Neural cell (in vitro differentiated cells): ENCODE data around the gene G6PC3. TPM values are rescaled to one million over a fixed set of nuclear protein-coding genes. Genes with fewer than 3 reads are reported as not detected.

Source experiments
- H2AFZ ChIP-seq: fragments of 200-600, 300-800 bp; sonication (generic), shearing (Covaris generic); 2 replicates; pipeline ENCODE4 v1.6.0; 2014; ENCODE audit warnings: low read depth, mild to moderate bottlenecking, antibody characterized with exemption, low read length, moderate library complexity
- H3F3A ChIP-seq: fragments of 200-600 bp; shearing (Covaris generic); 2 replicates; pipeline ENCODE4 v1.6.1; 2016; ENCODE audit warnings: mild to moderate bottlenecking, moderate library complexity, mixed read lengths, antibody characterized with exemption, low read length; ENCODE audit not compliant: insufficient read depth, poor library complexity, severe bottlenecking
- H3K27ac ChIP-seq: fragments of 200-600, 300-800 bp; sonication (generic), shearing (Covaris generic); 2 replicates; pipeline ENCODE4 v1.5.1; 2014; ENCODE audit warnings: mild to moderate bottlenecking, low read length, moderate library complexity
- H3K27me3 ChIP-seq: fragments of 300-800, 200-600 bp; sonication (generic), shearing (Covaris generic); 2 replicates; pipeline ENCODE4 v1.6.0; 2014; ENCODE audit warnings: mild to moderate bottlenecking, low read depth, low read length, moderate library complexity; ENCODE audit not compliant: insufficient read depth
- H3K36me3 ChIP-seq: fragments of 300-800, 200-600 bp; sonication (generic), shearing (Covaris generic); 2 replicates; pipeline ENCODE4 v1.5.1; 2014; ENCODE audit warnings: mild to moderate bottlenecking, antibody characterized with exemption, low read length, moderate library complexity; ENCODE audit not compliant: insufficient read depth
- H3K4me2 ChIP-seq: fragments of 300-800, 200-600 bp; sonication (generic), shearing (Covaris generic); 2 replicates; pipeline ENCODE4 v1.6.0; 2014; ENCODE audit warnings: mild to moderate bottlenecking, low read length
- H3K4me3 ChIP-seq: fragments of 300-800, 200-600 bp; sonication (generic), shearing (Covaris generic); 2 replicates; pipeline ENCODE4 v1.5.1; 2014; ENCODE audit warnings: mild to moderate bottlenecking, low read length, moderate library complexity
- H3K79me2 ChIP-seq: fragments of 200-600 bp; shearing (Covaris generic); replicated peaks from 2 replicates; pipeline ENCODE4 v1.6.0; 2014; ENCODE audit warnings: mild to moderate bottlenecking, low read length, moderate library complexity; ENCODE audit not compliant: insufficient read depth
- H3K9ac ChIP-seq: fragments of 300-800, 200-600 bp; sonication (generic), shearing (Covaris generic); 2 replicates; pipeline ENCODE4 v1.6.1; 2016; ENCODE audit warnings: mild to moderate bottlenecking, low read length, mixed read lengths
- H3K9me2 ChIP-seq: fragments of 200-600 bp; shearing (Covaris generic); 2 replicates; pipeline ENCODE4 v1.6.1; 2016; ENCODE audit warnings: mild to moderate bottlenecking, low read length, mixed read lengths; ENCODE audit not compliant: insufficient read depth
- H3K9me3 ChIP-seq: fragments of 200-600, 300-800 bp; sonication (generic), shearing (Covaris generic); 2 replicates; pipeline ENCODE4 v1.6.1; 2016; ENCODE audit warnings: mild to moderate bottlenecking, mixed run types, low read length, moderate library complexity, mixed read lengths
- H4K20me1 ChIP-seq: fragments of 200-600 bp; shearing (Covaris generic); 2 replicates; pipeline ENCODE4 v1.6.1; 2016; ENCODE audit warnings: mild to moderate bottlenecking, mixed run types; ENCODE audit not compliant: insufficient read depth
- EP300 ChIP-seq: fragments of 450-650 bp; conservative IDR thresholded peaks from 2 replicates; pipeline ENCODE4 v1.6.1; 2014; ENCODE audit warnings: antibody characterized with exemption, mild to moderate bottlenecking, moderate library complexity; ENCODE audit not compliant: poor library complexity, severe bottlenecking
- EZH2 ChIP-seq: fragments of 200-600, 300-800 bp; shearing (Covaris generic), sonication (generic); IDR thresholded peaks from 2 replicates; pipeline ENCODE4 v1.6.1; 2014; ENCODE audit warnings: antibody characterized with exemption, low read length, borderline replicate concordance, mild to moderate bottlenecking; ENCODE audit not compliant: insufficient read depth, poor library complexity, severe bottlenecking
- MXI1 ChIP-seq: fragments of 450-650 bp; conservative IDR thresholded peaks from 2 replicates; pipeline ENCODE4 v1.6.1; 2014; ENCODE audit warnings: antibody characterized with exemption, mild to moderate bottlenecking; ENCODE audit not compliant: poor library complexity, severe bottlenecking
- POLR2AphosphoS5 ChIP-seq: IDR thresholded peaks from 2 replicates; pipeline ENCODE4 v1.6.1; 2012
- RAD21 ChIP-seq: fragments of 450-650 bp; conservative IDR thresholded peaks from 2 replicates; pipeline ENCODE4 v1.6.1; 2014; ENCODE audit warnings: antibody characterized with exemption, mild to moderate bottlenecking, moderate library complexity
- SMC3 ChIP-seq: fragments of 450-650 bp; conservative IDR thresholded peaks from 2 replicates; pipeline ENCODE4 v1.6.1; 2014; ENCODE audit warnings: antibody characterized with exemption, mild to moderate bottlenecking, moderate library complexity; ENCODE audit not compliant: poor library complexity
- TAF1 ChIP-seq: IDR thresholded peaks from 2 replicates; pipeline ENCODE4 v1.6.1; 2012; ENCODE audit warnings: low read depth
- polyA plus RNA-seq: library from polyadenylated mRNA; depleted of rRNA; stranded (reverse); fragments of >200 nt; gene quantifications from 2 replicates; pipeline ENCODE4 v1.2.3, GENCODE V29; 2014
- TF ChIP-seq, protein P1 (sequence below): fragments of 450-650 bp; IDR thresholded peaks from 2 replicates; pipeline ENCODE4 v1.5.1; 2014; ENCODE audit warnings: antibody characterized with exemption, mild to moderate bottlenecking, moderate library complexity; ENCODE audit not compliant: poor library complexity, severe bottlenecking
- TF ChIP-seq, protein P2 (sequence below): IDR thresholded peaks from 2 replicates; pipeline ENCODE4 v1.6.1; 2012; ENCODE audit warnings: borderline replicate concordance

Gene G6PC3
- polyA plus RNA-seq, 1 donor from 2014 or later, result 10.8 TPM

DNA sequence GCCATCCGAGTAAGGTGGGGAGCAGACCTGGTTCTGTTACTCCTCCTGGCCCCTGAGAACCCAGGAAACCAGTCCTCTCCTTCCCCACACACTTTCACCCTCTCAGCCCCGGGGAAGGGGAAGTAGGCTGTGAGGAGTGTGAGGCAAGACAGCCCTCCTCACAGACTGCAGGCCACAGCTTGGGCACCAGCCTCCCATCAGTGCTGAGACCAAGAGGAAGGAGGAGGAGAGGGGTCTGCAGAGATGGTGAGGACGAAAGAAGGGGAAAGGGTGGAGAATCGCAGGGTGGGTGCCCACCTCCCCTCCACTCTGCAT, 7.0 kb downstream of the G6PC3 start:
- no peak overlapping the region for H3K9ac ChIP-seq
- no peaks in the 10 kb centered on the region for H3K9me2 ChIP-seq
- no peak overlapping the region for H3K4me2 ChIP-seq
- H3K27ac ChIP-seq, result no peak overlapping the region
- no peaks in the 10 kb centered on the region for H4K20me1 ChIP-seq
- peaks cover 7% of the 10 kb centered on the region for H3K79me2 ChIP-seq
- no peaks in the 10 kb centered on the region for H3K36me3 ChIP-seq
- H3F3A ChIP-seq, result no peaks in the 10 kb centered on the region
- no peaks in the 10 kb centered on the region for H3K9me3 ChIP-seq
- no peak for TF ChIP-seq MXI1
- TF ChIP-seq SMC3, result no peak
- no peak for TF ChIP-seq RAD21
- TF ChIP-seq EZH2, result no peak
- TF ChIP-seq TAF1, result no peak
- TF ChIP-seq, protein P1, sequence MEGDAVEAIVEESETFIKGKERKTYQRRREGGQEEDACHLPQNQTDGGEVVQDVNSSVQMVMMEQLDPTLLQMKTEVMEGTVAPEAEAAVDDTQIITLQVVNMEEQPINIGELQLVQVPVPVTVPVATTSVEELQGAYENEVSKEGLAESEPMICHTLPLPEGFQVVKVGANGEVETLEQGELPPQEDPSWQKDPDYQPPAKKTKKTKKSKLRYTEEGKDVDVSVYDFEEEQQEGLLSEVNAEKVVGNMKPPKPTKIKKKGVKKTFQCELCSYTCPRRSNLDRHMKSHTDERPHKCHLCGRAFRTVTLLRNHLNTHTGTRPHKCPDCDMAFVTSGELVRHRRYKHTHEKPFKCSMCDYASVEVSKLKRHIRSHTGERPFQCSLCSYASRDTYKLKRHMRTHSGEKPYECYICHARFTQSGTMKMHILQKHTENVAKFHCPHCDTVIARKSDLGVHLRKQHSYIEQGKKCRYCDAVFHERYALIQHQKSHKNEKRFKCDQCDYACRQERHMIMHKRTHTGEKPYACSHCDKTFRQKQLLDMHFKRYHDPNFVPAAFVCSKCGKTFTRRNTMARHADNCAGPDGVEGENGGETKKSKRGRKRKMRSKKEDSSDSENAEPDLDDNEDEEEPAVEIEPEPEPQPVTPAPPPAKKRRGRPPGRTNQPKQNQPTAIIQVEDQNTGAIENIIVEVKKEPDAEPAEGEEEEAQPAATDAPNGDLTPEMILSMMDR, result no peak
- TF ChIP-seq, protein P2, sequence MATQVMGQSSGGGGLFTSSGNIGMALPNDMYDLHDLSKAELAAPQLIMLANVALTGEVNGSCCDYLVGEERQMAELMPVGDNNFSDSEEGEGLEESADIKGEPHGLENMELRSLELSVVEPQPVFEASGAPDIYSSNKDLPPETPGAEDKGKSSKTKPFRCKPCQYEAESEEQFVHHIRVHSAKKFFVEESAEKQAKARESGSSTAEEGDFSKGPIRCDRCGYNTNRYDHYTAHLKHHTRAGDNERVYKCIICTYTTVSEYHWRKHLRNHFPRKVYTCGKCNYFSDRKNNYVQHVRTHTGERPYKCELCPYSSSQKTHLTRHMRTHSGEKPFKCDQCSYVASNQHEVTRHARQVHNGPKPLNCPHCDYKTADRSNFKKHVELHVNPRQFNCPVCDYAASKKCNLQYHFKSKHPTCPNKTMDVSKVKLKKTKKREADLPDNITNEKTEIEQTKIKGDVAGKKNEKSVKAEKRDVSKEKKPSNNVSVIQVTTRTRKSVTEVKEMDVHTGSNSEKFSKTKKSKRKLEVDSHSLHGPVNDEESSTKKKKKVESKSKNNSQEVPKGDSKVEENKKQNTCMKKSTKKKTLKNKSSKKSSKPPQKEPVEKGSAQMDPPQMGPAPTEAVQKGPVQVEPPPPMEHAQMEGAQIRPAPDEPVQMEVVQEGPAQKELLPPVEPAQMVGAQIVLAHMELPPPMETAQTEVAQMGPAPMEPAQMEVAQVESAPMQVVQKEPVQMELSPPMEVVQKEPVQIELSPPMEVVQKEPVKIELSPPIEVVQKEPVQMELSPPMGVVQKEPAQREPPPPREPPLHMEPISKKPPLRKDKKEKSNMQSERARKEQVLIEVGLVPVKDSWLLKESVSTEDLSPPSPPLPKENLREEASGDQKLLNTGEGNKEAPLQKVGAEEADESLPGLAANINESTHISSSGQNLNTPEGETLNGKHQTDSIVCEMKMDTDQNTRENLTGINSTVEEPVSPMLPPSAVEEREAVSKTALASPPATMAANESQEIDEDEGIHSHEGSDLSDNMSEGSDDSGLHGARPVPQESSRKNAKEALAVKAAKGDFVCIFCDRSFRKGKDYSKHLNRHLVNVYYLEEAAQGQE, result no peak
- TF ChIP-seq EP300, result no peak
- TF ChIP-seq POLR2AphosphoS5, result no peak
- no peaks in the 10 kb centered on the region for H3K27me3 ChIP-seq
- H2AFZ ChIP-seq, result no peak overlapping the region
- H3K4me3 ChIP-seq, result no peak overlapping the region

DNA sequence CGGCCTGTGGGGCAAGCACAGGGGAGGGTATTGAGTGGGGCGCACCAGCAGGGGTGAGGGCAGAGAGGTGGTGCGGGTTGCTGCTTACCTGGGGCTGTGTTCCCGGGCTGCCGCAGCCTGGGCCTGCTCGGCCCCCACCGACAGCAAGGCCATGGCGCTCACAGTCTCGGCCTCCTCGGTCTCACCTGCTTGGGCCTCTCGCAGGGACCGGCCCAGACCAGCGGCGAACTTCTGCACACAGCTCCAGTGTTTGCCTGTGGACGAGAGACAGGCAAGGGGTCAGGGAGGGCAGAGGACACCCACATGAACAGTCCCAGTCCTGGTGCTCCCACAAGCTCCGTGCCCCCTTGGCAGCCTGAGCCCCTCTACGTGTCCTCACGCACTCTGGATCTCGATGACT, 7.9 kb downstream of the G6PC3 start:
- no peak for TF ChIP-seq POLR2AphosphoS5
- TF ChIP-seq EZH2, result no peak
- no peak for TF ChIP-seq MXI1
- TF ChIP-seq TAF1, result no peak
- TF ChIP-seq, protein P2, result no peak
- no peak for TF ChIP-seq RAD21
- no peak for TF ChIP-seq SMC3
- TF ChIP-seq EP300, result no peak
- TF ChIP-seq, protein P1, result no peak
- no peak overlapping the region for H3K4me3 ChIP-seq
- H3K9ac ChIP-seq, result no peak overlapping the region
- H3K9me3 ChIP-seq, result no peaks in the 10 kb centered on the region
- no peaks in the 10 kb centered on the region for H3F3A ChIP-seq
- H2AFZ ChIP-seq, result no peak overlapping the region
- no peaks in the 10 kb centered on the region for H3K36me3 ChIP-seq
- H3K9me2 ChIP-seq, result no peaks in the 10 kb centered on the region
- no peak overlapping the region for H3K27ac ChIP-seq
- H3K4me2 ChIP-seq, result no peak overlapping the region
- no peaks in the 10 kb centered on the region for H4K20me1 ChIP-seq
- no peaks in the 10 kb centered on the region for H3K27me3 ChIP-seq
- H3K79me2 ChIP-seq, result peaks cover under 1% of the 10 kb centered on the region
